Neuronal stem cell (in vitro differentiated cells): Measurements from ENCODE around the gene PLA2G15.

Source experiments
- DNase-seq: peaks from one replicate; pipeline ENCODE4 v3.0.0-alpha.2; 2013; ENCODE audit warnings: low spot score
- H2AFZ ChIP-seq: one replicate; pipeline ENCODE4 v1.6.1; 2013; ENCODE audit warnings: mild to moderate bottlenecking, low read length, inconsistent platforms
- H2AK5ac ChIP-seq: 2 replicates; pipeline ENCODE4 v1.6.1; 2013; ENCODE audit warnings: low read depth, mild to moderate bottlenecking, inconsistent platforms, low read length, moderate library complexity, mixed read lengths
- H2BK120ac ChIP-seq: 2 replicates; pipeline ENCODE4 v1.6.1; 2013; ENCODE audit warnings: low read depth, mild to moderate bottlenecking, inconsistent platforms, low read length, moderate library complexity, mixed read lengths
- H2BK12ac ChIP-seq: one replicate; pipeline ENCODE4 v1.6.1; 2013; ENCODE audit warnings: low read length, inconsistent platforms
- H2BK15ac ChIP-seq: 2 replicates; pipeline ENCODE4 v1.6.1; 2013; ENCODE audit warnings: mild to moderate bottlenecking, low read length, inconsistent platforms, mixed read lengths
- H2BK5ac ChIP-seq: one replicate; pipeline ENCODE4 v1.6.1; 2013; ENCODE audit warnings: inconsistent platforms, mild to moderate bottlenecking, low read length, moderate library complexity
- H3K14ac ChIP-seq: one replicate; pipeline ENCODE4 v1.6.1; 2013; ENCODE audit warnings: low read length, inconsistent platforms
- H3K18ac ChIP-seq: 2 replicates; pipeline ENCODE4 v1.6.1; 2013; ENCODE audit warnings: low read length, inconsistent platforms
- H3K23ac ChIP-seq: 2 replicates; pipeline ENCODE4 v1.6.1; 2013; ENCODE audit warnings: low read depth, mild to moderate bottlenecking, mixed read lengths, low read length, inconsistent platforms; ENCODE audit not compliant: poor library complexity
- H3K27ac ChIP-seq: replicated peaks from 3 replicates; pipeline ENCODE4 v1.5.1; 2013; ENCODE audit warnings: low read length, inconsistent platforms
- H3K27me3 ChIP-seq, 3 experiments: 2 replicates each; pipeline ENCODE4 v1.6.1; 2013; ENCODE audit warnings: low read length in 3 of 3, mild to moderate bottlenecking in 2 of 3, inconsistent platforms in 1 of 3, low read depth in 1 of 3, mixed read lengths in 1 of 3, moderate library complexity in 1 of 3; ENCODE audit not compliant: control insufficient read depth in 3 of 3, insufficient read depth in 3 of 3
- H3K36me3 ChIP-seq, 2 donors: replicated peaks in 1 of 2; 2 replicates each; pipeline ENCODE4 v1.6.1; 2013; ENCODE audit warnings: low read length in 2 of 2; ENCODE audit not compliant: control insufficient read depth in 2 of 2, insufficient read depth in 2 of 2
- H3K4ac ChIP-seq: 2 replicates; pipeline ENCODE4 v1.6.1; 2013; ENCODE audit warnings: inconsistent platforms, mild to moderate bottlenecking, low read length, moderate library complexity
- H3K4me1 ChIP-seq, 2 donors: 1 replicate in 1 of 2; 2 replicates in 1 of 2; pipeline ENCODE4 v1.6.1; 2013; ENCODE audit warnings: low read length in 2 of 2, low read depth in 1 of 2; ENCODE audit not compliant: control insufficient read depth in 2 of 2, insufficient read depth in 1 of 2
- H3K4me2 ChIP-seq: one replicate; pipeline ENCODE4 v1.6.1; 2013; ENCODE audit warnings: mild to moderate bottlenecking, low read length, inconsistent platforms; ENCODE audit not compliant: insufficient read depth, poor library complexity, severe bottlenecking
- H3K4me3 ChIP-seq, 2 donors: 2 replicates each; pipeline ENCODE4 v1.5.1; 2013; ENCODE audit warnings: low read length in 2 of 2, mild to moderate bottlenecking in 2 of 2, inconsistent platforms in 1 of 2, moderate library complexity in 1 of 2
- H3K79me1 ChIP-seq: one replicate; pipeline ENCODE4 v1.6.1; 2013; ENCODE audit warnings: low read depth, mild to moderate bottlenecking, inconsistent platforms, low read length, moderate library complexity
- H3K9ac ChIP-seq: one replicate; pipeline ENCODE4 v1.6.1; 2013; ENCODE audit warnings: mild to moderate bottlenecking, low read depth, low read length, inconsistent platforms; ENCODE audit not compliant: poor library complexity
- H3K9me3 ChIP-seq, 2 donors: replicated peaks in 1 of 2; 2 replicates each; pipeline versions ENCODE3 to v1.6.1; 2013; ENCODE audit warnings: low read length in 2 of 2, mild to moderate bottlenecking in 2 of 2, inconsistent platforms in 1 of 2, low read depth in 1 of 2, mixed read lengths in 1 of 2, moderate library complexity in 1 of 2; ENCODE audit not compliant: control insufficient read depth in 2 of 2, insufficient read depth in 1 of 2
- H4K8ac ChIP-seq: one replicate; pipeline ENCODE4 v1.6.1; 2013; ENCODE audit warnings: low read depth, mild to moderate bottlenecking, inconsistent platforms, low read length, moderate library complexity
- H4K91ac ChIP-seq: one replicate; pipeline ENCODE4 v1.6.1; 2013; ENCODE audit warnings: low read length, low read depth, mild to moderate bottlenecking, inconsistent platforms; ENCODE audit not compliant: poor library complexity
- WGBS, 2 donors: extraction: QIAGEN DNeasy Blood & Tissue Kit; methylation state at CpG; one replicate each; pipeline ENCODE4 v1.1.7; 2013; ENCODE audit warnings: missing lambda C conversion rate in 2 of 2, mixed read lengths in 1 of 2; ENCODE audit not compliant: insufficient read length in 2 of 2, insufficient replicate concordance in 1 of 2; ENCODE audit errors: extremely low coverage in 2 of 2; 5-methylcytosine and 5-hydroxymethylcytosine counted together

The PLA2G15 gene

DNA sequence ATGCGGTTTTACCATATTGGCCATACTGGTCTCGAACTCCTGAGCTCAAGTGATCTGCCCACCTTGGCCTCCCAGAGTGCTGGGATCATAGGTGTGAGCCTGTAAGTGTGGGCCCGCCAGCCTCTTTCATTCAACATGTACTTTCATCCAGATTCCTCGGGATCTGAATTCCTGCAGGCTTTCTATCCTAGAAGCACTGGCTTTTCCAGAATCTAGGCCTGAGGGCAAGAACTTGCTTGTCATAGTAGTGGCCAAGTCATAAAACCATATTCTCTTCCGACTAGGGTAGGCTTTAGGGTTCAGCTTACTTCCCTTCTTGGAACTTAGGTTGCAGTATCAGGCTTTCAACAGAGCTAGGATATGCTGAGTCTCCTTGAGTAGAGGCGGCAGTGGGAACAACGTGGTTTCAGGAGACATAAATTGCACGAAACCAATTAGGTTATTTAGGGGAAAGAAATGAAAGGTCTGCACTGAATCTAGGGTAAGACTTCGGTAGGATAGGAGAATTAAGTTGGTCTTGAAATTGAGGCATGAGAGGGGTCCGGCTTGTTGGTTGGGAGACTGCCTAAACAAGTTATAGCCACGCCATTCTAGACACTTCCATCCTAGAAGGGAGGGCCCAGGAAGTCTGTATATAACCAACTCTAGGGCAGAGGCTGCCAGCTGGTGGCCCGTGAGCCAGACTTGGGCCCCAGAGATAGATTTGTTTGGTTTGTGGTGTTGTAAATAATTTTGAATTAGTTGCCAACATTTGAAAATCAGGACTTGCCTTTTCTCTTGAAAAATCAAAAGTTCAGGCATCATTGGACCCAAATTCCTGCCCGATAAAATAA is 34.8 kb downstream of the PLA2G15 start:
- no peak overlapping the region for H2BK12ac ChIP-seq
- H3K4me3 ChIP-seq: no peak overlapping the region
- peaks cover 1 to 3% of the 10 kb centered on the region in 2 donors for H3K4me1 ChIP-seq
- no CpG with 5 or more reads among the region's 13 CpGs for WGBS, 2 donors
- no peak overlapping the region for H2AK5ac ChIP-seq
- H3K14ac ChIP-seq: no peak overlapping the region
- H2AFZ ChIP-seq: no peak overlapping the region
- no peak overlapping the region for H3K4me2 ChIP-seq
- no peaks in the 10 kb centered on the region for H3K79me1 ChIP-seq
- H2BK5ac ChIP-seq: no peak overlapping the region
- no peak overlapping the region for H4K8ac ChIP-seq
- no peak overlapping the region for H2BK120ac ChIP-seq
- peaks cover 1 to 15% of the 10 kb centered on the region in 2 donors for H3K36me3 ChIP-seq
- no peak overlapping the region for H3K18ac ChIP-seq
- no peaks in the 10 kb centered on the region for H3K27me3 ChIP-seq
- H4K91ac ChIP-seq: no peak overlapping the region
- no peak overlapping the region for H3K27ac ChIP-seq
- no peak overlapping the region for H3K23ac ChIP-seq
- H2BK15ac ChIP-seq: no peak overlapping the region
- H3K4ac ChIP-seq: no peak overlapping the region
- DNase-seq: no peak
- H3K9ac ChIP-seq: no peak overlapping the region
- H3K9me3 ChIP-seq: no peaks in the 10 kb centered on the region

DNA sequence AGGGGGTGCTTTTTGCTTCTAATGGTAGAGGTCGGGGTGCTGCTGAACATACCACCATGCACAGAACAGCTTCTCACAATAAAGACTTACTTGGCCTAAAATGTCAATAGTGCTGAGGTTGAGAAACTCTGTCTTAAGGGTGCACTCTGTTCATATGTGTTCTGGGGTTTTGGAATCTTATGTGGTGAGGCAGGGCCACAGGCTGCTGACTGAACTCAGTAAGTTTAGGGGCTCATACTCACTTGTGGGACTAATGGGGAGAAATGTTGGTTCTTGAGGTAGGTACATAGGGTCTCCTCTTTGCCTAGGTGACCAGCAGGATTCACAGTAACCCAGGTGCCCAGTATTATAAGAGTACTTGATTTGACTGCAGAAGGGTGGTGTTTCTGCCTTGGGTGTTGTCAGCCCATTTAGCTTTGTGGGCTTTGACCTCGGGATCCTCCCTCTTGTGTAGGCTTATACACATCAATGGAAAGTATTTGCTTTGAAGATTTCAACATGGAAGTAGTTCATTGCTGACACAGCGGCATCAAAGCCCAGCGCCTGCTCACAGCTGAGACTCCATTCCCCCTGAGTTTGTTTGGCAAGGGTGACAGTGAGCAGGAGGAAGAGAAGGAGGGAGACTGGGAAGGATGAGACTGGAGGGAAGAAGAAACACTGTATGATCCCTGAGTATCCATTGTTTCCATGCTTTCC is 36.3 kb downstream of the PLA2G15 start:
- Histone ChIP-seq H3K36me3 (peaks cover under 1 to 21% of the 10 kb centered on the region in 2 donors), H2AK5ac (no peak overlapping the region)
- no CpG with 5 or more reads among the region's 4 CpGs for WGBS, 2 donors

DNA sequence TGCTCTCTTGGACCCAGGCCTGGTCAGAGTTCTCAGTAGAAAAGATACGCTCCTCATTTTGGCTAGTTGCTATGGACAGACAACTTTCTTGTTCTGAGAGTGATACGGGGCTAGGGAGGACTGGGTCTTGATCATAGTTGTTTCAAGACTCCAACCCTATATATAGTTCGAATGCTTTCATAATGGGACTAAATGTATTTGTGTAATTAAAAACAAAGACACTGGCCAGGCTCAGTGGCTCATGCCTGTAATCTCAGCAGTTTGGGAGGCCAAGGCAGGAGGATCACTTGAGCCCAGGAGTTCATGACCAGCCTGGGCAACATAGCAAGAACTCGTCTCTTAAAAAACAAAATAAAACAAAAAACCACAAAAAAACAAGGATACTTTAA is 36.9 kb downstream of the PLA2G15 start:
- no peaks in the 10 kb centered on the region for H3K79me1 ChIP-seq
- H2BK120ac ChIP-seq: no peak overlapping the region
- no peak overlapping the region for H3K9ac ChIP-seq
- no peak overlapping the region for H2BK15ac ChIP-seq
- H3K36me3 ChIP-seq: peaks cover 2 to 26% of the 10 kb centered on the region in 2 donors
- H3K9me3 ChIP-seq: no peaks in the 10 kb centered on the region
- H3K4me1 ChIP-seq: no peaks in the 10 kb centered on the region
- no peak overlapping the region for H3K18ac ChIP-seq
- H3K4me2 ChIP-seq: no peak overlapping the region
- H3K27me3 ChIP-seq: no peaks in the 10 kb centered on the region
- H4K8ac ChIP-seq: no peak overlapping the region
- H2BK12ac ChIP-seq: no peak overlapping the region
- H3K14ac ChIP-seq: no peak overlapping the region
- no peak overlapping the region for H3K4me3 ChIP-seq
- WGBS, 2 donors: no CpG with 5 or more reads among the region's 4 CpGs
- no peak overlapping the region for H4K91ac ChIP-seq
- DNase-seq: no peak
- no peak overlapping the region for H2BK5ac ChIP-seq
- no peak overlapping the region for H3K4ac ChIP-seq
- H3K27ac ChIP-seq: no peak overlapping the region
- no peak overlapping the region for H2AK5ac ChIP-seq
- H3K23ac ChIP-seq: no peak overlapping the region
- no peak overlapping the region for H2AFZ ChIP-seq

More for the DNA sequence above, 36.3 kb downstream of the PLA2G15 start:
- H3K4me1 ChIP-seq: no peaks in the 10 kb centered on the region
- H3K27me3 ChIP-seq: no peaks in the 10 kb centered on the region
- H2BK15ac ChIP-seq: no peak overlapping the region
- no peak overlapping the region for H3K14ac ChIP-seq
- H3K9ac ChIP-seq: no peak overlapping the region
- H2BK12ac ChIP-seq: no peak overlapping the region
- no peak for DNase-seq
- H3K4me2 ChIP-seq: no peak overlapping the region
- H2AFZ ChIP-seq: no peak overlapping the region
- no peak overlapping the region for H3K4me3 ChIP-seq
- no peak overlapping the region for H4K8ac ChIP-seq
- H4K91ac ChIP-seq: no peak overlapping the region
- no peak overlapping the region for H3K18ac ChIP-seq
- no peak overlapping the region for H2BK5ac ChIP-seq
- H3K9me3 ChIP-seq: no peaks in the 10 kb centered on the region
- no peak overlapping the region for H3K23ac ChIP-seq
- no peaks in the 10 kb centered on the region for H3K79me1 ChIP-seq
- H3K4ac ChIP-seq: no peak overlapping the region
- H3K27ac ChIP-seq: no peak overlapping the region
- no peak overlapping the region for H2BK120ac ChIP-seq

DNA sequence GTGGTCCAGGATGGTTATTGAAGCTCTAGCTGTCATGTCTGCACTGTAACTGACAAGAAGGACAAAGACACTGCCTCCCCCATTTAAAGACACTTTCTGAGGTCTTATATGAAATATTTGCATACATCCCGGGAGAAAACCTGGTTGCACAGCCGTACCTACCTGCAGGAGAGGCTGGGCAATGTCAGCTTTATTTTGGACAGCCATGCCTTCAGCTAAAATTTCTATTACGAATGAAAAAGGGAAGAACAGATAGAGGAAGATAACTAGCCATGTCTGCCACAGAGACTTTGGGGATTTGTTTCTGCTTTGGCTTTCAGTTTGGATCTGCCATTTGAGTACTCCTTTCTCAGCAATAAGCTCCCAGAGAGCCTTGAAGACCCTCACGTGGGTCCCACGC is 38.2 kb downstream of the PLA2G15 start:
- Histone ChIP-seq H2BK12ac (no peak overlapping the region), H3K4me3 (no peak overlapping the region), H3K14ac (no peak overlapping the region), H3K27me3 (no peaks in the 10 kb centered on the region), H2BK120ac (no peak overlapping the region), H4K8ac (no peak overlapping the region), H3K79me1 (peaks cover 4% of the 10 kb centered on the region), H3K4ac (no peak overlapping the region), H3K9ac (no peak overlapping the region), H3K18ac (no peak overlapping the region), H3K4me1 (no peaks in the 10 kb centered on the region), H4K91ac (no peak overlapping the region), H2BK15ac (no peak overlapping the region), H2AK5ac (no peak overlapping the region), H3K9me3 (no peaks in the 10 kb centered on the region), H2AFZ (no peak overlapping the region), H2BK5ac (no peak overlapping the region), H3K4me2 (no peak overlapping the region), H3K36me3 (peaks cover 7 to 39% of the 10 kb centered on the region in 2 donors), H3K27ac (no peak overlapping the region), H3K23ac (no peak overlapping the region)
- WGBS, 2 donors: no CpG with 5 or more reads among the region's 5 CpGs
- no peak for DNase-seq
